GM21423 (cell line): Measurements from ENCODE around the gene LRTM2.

ENCODE experiments used
- ATAC-seq: cut with Tn5 transposase; IDR thresholded peaks from one replicate; pipeline ENCODE4 v1.9.1; 2021; ENCODE audit warnings: mild to moderate bottlenecking, moderate library complexity; ENCODE audit not compliant: unreplicated experiment

Gene LRTM2

DNA sequence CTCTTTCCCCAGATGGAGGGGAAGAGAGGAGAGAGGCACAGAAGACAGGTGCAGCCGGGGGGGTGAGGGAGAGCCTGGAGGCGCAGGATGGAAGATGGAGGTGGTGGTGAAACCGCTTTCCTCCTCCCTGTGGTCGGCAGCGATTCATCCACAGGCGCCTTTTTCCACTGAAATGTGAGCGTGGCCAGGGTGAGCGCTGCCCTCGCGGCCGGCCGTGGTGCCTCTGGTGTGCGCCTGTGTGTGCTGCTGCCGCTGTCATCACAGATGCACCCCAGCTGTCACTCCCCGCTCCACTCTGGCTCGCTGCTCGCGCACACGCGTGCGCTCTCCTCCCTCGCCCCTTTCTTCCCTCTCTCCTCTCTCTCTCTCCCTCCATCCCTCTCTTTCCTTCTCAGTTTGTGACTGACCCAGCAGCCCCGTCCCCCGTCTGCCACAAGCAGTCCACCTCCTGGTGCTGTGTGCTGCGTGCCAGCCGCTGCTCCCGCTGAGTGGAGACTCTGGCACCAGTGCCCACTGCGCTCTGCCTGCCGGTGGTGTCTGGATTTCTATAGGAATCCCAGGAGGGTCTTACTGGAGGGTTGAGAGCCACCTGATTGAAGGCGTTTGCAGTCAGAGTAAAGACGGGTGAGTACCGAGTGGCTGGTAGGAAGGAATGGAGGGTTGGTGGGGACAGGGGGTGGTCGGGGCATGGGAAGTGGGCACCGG, at the start of gene LRTM2:
Gene LRTM2, plus strand, starts transcription at position 375 of the 705 bp plus-strand sequence. CDS start 7,584 bp downstream, outside the sequence.
- no peak for ATAC-seq

DNA sequence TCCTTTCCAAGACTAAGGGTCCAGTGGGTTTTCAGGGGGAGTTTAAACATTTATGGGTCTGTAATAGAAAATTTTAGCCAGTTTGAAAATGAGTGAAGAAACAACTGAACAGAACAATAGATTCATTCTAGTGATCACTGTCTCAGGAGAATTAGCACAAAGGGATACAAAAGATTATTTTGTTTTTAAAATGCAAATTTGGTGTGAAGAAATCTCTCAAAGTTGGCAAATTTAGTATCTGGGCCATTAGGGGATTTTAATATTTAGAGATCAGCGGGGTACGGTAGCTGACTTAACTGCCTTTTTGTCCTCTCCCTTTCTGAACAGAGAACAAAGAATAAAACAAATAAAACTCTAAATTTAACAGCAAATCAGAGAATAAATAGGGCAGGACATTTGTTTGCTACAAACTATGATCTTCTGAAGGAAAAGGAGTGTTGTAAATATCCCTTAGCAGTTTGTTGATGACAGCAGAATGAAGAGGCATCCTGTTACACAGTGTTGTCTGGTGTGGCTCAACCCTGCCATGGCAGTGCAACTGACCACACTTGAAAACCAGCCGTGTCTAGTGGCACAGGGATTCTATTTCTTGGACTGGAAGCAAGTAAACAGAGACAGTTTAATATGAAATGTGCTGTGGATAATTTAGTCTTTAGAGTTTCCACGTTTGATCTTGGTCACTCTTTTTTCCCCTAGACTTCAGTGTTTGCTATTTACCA, 46.3 kb upstream of the LRTM2 start:
- no peak for ATAC-seq

DNA sequence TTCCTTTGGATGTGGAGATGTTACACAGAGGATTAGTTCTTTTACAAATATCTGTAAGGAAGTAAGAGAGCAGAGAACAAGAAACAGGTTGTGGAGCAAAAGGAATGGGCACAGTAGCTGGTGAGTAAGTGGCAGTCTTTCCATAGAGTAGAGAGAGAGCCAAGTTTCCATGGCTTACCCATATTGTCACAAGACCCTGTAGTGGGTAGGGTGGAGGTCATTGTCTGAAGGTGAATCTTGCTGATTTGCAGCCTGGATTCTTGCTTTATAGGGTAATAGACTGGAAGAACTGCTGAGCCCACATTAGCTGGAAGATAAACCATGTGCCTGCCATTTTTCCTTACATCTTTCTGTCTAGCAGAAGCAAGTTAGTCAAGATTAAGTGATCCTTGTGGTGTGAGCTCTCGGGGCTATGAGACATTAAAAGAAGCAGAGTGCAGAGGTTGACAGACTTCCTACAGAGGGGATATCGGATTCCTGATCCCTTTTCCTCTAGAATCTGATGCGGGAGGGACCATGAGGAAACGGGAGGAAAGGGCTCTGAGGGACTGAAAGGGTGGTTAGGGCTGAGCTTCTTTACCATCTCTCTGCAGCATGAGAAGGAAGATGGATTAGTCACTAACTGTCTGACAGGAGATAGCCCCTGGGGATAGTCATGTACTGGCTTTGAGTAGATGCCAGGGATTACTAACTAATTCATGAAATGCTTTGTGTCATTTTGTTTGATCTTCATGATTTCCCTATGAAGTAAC, 44.0 kb upstream of the LRTM2 start:
- ATAC-seq = no peak

DNA sequence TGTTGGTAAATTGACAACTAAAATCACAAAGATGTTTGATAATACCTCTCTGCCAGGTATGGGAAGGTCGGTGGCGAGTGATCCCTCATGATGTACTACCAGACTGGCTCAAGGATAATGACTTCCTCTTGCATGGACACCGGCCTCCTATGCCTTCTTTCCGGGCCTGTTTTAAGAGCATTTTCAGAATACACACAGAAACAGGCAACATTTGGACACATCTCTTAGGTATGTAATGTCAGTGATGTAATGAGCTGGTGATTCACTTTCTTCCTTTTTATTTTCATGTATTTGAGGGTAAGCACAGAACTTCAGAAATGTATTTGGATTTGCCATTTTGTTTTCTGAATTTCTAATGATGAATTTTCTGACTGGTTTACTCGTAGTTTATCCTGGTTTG, 42.6 kb upstream of the LRTM2 start:
- no peak for ATAC-seq

DNA sequence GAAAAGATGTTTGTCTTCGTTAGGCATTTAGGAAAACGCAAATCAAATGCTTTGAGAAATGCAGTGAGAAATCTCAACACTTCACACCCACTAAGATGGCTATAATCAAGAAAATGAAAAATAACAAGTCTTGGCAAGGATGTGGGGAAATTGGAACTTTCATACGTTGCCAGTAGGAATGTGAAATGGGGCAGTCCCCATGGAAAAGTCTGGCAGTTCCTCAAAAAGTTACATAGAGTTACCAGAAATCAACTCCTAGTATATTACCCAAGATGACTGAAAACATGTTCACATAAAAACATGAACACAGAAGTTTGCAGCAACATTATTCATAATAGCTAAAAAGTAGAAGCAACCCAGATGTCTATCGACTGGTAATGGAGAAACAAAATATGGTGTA, 41.5 kb upstream of the LRTM2 start:
- ATAC-seq = no peak

DNA sequence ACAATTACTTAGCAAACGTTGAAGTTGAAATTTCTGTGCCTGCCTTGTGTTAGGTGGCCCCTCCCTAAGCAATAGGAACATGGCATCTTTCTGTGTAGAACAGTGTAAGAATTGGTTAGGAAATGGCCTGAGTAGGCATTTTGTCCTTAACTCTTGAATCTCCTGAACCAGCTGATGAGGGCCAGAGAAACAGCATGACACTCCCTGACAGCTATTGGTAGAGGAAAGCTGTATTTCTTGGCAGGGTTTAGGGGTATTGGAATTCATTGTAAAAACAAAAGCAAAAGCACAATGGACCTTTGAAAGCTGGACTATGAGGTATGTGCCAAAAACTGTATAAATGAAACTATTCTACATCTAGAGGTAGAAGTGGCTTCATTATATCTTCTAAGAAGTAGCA, 40.6 kb upstream of the LRTM2 start:
- no peak for ATAC-seq

DNA sequence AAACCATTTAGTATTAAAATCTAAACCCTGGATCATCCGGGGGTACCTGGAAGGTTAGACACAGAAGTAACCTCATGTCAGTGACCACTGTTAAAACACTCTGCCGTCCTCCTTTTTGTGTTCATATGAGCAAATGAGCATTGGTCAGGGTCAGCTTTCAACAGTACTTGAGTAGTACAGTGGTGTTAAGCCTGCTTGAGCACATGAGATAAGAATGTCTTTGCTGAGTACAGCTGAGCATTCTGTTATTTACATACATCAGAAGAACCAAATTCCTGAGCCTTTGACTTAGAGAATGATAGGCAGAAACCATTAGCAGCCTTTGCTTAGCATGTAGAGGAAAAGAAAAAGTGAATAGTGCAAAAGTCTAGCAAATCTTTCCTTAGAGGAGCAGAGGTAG, 38.6 kb upstream of the LRTM2 start:
- no peak for ATAC-seq

DNA sequence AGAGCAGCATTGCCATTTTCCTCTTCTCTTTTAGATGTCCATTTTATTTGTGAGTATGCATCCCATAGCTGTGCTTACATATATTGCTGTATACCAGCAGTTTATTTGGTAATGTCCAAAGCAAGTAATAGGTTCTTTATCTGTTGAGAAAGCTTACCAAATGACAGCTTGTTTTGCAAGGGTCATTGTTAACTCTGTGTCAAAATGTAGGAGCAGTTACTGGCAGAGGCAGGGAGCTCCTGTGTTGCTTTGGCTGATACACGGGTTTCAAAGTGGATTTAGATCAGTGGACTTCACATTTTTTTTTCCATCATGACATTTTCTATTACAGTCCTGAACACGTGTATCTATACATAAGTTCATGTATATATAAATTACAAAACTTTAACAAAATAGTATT, 38.1 kb upstream of the LRTM2 start:
- no peak for ATAC-seq

DNA sequence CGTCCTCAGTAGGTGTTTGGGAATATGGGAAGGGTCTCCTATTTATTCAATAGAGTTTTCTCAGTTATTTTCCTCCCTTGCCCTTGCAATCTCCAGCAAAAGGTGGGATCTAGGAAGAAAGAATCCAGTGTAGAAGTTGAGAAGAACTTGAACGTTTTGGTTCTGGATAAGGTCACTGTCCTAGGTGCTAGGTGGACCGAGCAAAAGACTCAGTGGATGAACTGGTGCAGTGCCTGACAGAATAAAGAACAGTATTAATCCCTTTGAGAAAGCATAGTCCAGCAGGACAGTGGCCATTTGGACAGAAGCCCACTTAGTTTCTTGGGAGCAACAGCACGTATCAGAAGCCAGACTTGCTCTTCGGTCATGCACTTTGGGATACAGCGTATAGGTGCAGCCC, 32.7 kb upstream of the LRTM2 start:
- no peak for ATAC-seq

DNA sequence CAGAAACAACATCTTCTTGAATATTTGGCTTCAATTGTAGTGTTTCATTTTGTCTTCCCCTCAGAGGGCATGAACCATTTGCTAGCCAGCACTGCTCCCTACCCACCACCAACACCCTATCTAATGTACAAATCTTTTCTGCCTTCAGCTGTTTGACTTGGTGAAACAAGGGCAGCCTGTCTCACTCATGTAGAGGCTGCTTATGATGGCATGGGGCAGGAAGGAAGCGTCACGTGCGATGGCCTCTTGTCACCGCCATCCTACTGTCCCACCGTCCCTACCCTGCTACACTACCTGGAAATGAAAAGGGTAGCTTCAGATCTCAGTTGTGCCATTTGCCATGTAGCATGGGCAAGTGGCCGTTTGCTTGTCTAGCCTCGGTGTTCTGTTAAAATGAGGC, 29.9 kb upstream of the LRTM2 start:
- ATAC-seq = no peak

DNA sequence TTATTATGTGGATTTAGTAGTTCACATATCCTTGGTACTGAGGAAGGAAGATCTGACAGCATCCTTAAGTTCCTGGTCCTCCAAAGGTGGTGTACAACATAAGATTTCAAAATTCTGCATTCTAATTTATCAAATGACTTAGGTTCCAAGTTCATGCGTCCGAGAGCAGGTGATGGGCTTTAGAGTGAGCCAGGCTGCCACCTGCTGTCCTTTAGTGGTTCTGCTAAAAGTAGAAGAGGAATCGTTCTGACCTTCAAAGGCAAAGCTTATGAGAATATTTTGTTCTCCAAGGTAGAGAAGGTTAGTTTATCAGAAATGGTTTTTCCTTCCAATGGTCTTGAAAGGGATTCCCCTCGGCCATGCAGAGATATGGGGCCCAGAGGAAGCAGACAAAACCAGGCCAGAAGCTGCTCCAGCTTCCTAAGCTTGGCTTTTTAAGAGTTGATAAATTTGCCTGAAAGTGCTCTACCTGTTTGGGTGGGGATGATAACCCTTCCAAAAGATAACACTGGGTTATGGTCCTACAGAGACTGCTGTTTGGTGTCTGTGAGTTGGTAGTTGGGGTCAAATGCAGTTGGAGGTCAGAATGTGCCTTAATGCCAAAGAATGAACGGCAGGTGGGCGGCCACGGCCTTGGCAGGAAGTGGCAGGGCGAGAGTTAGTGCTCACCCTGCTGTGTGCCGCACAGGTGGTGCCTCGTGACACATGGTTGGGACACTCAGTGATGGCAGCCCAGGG, 29.1 kb upstream of the LRTM2 start:
- ATAC-seq = no peak

DNA sequence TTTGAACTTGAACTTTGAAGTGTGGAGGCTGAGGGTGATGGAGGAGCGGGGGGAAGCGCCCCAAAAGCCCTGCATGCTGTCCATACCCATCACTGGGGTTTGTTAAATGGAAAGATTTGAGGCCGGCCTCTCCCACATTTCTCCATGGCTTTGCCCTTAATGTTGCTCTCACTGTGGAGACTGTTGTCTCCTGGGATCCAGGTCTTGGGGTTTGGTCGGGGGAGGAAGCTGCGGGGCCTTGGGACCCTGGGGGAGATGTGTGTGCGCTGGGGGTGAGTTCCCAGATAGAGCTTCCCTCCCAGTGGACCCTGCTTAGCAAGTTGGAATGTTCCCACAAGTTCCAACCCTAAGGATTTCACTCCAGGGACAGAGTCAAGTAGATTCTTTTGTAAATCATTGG, 28.0 kb upstream of the LRTM2 start:
- no peak for ATAC-seq

DNA sequence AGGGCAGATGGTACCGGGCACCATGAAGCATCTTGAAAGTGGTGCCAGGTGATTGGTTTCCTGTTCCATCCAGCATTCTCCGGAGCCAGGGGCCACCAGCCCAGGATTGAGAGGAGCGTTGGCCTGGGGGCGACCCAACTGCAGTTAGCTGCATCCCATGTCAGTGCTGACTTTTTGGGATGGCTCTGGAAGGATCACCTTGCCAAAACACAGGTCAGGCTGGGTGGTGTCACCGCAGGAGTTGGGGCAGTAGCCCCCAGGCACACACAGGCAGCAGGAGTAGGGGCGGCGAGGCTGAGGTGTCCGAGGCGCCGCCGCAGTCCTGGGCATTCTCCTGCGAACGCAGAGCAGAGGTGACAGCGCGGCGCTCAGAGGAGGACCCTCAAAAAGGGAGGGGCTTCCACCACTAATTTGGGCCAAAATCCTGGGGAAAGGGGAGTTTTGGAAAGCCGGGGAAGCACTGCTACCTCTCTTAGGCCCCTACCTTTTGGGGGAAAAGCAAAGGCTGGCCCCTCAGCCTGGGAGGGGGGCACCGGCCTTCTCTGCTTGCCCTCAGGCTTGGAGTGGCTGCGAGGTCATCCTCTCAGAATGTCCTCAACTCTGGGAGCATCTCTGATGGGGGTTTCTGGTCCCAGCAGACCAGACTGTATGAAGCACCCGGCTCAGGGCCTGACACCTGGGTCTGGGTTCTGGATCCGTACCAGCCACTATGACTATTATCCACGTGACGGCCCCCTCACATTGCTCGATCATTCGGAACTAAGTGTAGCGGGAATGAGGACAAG, 26.7 kb upstream of the LRTM2 start:
- ATAC-seq = no peak

DNA sequence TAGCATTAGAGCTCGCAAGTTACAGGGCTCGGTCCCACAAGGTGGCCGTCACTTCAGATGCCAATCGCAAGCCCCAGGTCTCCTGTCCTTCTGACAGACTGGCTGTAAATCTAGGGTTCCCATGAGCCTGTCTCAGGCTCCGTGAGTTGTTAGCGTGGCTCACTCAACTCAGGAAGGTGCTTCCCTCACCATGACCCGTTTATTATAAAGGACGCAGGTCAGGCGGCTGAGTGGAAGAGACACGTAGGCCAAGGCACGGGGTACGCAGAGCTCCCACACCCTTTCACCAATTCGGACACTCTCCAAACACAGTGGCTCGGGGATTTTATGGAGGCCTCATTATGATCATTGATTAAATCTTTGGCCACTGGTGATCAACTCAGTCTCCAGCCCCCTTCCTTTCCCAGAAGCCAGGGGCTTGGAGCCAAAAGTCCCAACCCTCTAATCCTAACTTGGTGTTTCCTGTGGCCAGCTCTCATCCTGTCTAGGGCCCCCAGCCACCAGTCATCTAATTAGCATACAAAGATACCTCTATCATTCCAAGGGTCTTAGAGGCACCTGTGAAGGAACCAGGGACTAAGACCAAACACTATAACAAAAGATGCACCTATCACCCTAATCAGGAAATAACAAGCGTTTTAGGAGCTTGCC, 25.8 kb upstream of the LRTM2 start:
- ATAC-seq = no peak

DNA sequence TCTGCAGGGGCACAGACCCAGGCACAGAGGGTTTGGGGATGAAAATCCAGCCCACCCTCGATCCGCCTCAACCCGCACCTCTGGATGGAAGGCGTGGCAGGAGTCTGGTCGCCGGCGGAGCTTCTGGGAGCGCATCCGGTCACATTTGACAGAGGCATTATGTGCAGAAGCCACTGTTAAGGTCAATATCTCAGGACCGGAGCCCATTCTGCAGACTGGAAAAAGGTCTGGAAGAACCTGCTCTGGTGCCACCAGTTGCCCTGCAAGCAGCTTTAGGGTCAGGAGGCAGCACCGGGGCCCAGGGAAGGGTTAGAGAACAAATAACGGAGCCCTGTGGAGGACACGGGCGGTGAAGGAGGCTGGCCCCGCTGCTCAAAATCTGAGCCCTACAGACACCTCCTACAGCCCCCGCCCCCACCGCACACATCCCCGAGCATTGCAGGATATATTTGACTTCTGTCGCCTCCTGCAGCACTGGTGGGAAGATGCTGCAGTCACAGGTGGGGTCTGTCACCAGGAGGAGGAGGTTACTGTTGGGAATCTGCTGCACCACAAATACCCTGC, 25.1 kb upstream of the LRTM2 start:
- no peak for ATAC-seq

DNA sequence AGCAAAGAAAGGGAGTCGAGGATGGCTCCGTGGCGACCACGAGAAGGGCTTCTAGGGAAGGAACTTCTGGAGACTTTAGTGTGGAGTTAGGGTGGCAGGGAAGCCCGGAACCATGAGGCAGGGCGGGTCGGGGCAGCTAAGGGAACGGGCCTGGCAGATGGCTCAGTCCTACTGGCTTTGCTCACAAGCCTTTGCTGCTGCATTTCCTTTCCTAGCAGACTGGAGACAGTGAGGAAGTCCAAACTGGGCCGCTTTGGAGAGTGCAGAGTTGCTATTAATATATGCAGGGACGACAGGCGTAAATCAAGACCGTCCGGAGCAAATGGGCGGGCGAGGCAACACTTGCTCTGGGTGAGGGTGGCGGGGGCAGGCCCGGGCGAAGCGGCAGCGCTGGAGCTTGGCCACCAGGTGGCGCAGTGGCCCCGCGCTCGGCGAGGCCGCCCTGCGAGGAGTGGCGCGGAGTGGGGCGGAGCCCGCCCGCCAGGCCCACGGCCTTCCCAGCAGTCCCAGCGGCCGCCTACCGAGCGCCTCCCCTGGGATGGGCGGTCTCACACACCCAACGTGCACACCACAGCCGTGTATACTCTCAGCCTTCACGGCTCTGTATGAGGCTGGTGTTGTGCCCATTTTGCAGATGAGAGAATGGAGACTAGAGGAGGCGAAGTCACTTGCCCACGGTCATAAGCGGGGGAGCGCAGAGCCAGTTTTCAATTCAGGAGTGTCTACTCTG, 24.4 kb upstream of the LRTM2 start:
- peak; percentile 79 for ATAC-seq

DNA sequence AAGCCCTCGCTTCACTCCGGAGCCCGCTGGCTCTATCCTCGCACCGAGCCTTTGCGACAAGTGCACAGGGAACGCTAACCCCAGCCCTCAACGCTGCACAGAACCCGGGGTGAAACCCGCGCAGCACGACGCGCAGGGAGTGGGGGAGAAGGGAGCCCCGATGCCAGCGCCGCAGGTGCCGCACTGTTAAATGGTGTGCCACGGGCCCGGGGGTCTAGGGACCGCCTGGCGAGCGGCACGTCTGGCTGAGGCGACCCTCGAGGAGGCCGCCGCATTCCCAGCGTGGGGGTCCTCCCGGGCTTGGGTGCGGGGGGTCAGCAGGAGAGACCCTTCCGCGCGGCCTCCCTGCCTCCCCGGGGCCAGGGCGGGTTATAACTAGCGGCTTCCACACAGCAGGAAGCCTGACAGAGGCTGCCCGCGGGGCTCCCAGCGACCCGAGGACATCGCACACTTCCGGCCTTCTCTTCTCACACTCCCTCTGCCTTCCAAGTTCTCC, 23.8 kb upstream of the LRTM2 start:
- peak; percentile 7 for ATAC-seq

DNA sequence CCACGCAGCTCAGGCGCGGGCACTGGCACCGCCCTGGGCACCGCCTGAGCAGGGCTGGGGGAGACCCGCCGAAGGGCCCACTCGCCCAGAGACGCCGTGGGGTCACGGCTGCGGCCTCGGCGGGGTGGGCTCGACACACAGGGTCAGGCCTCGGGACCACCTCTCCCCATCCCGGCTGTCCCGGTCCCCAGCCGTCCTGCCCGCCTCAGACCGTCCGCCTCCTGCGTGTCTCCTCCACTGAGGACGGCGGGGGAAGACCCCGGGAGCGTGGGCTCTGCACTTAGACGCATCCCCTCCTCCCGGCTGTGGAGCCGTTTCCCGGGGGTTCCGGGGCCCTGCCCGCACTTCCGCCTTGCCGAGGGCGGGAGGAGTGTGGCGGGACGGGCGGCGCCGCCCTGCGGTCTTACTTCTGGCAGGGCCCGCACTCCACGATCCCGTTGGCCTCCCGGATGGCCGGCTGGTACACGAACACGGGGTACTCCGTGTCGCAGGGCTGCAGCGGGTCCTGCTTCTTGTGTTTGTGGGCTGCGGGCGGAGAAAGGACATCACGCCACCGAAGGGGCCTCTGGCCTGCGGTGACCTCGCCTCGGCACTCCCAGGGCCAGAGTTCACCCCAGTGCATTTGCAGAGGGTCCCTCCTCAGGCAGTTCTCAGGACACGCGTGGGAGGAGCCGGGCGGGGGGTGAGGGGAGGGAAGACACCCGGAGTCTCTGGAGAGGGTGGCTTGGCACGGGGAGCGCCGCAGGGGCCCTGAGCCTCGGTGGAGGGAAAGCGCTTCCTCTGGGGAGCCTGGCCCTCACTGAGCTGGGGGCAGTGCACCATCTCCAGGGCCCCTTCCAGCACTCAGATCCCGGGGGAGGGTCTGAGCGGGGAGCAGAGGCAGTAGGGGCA, 23.1 kb upstream of the LRTM2 start:
- no peak for ATAC-seq
